H9 (cell line): Measurements from ENCODE around the gene LINC01488. TPM values are rescaled to one million over a fixed set of nuclear protein-coding genes. Genes with fewer than 3 reads are reported as not detected.

Experiments
- DNase-seq: peaks from one replicate; pipeline ENCODE4 v3.0.0-alpha.2; 2017
- H2AFZ ChIP-seq: one replicate; pipeline ENCODE4 v1.6.1; 2013; ENCODE audit warnings: mild to moderate bottlenecking, low read length, control low read depth, moderate library complexity
- H2AK5ac ChIP-seq: 2 replicates; pipeline ENCODE4 v1.6.1; 2013; ENCODE audit warnings: low read length, control low read depth, mixed read lengths; ENCODE audit not compliant: insufficient read length
- H2BK120ac ChIP-seq: one replicate; pipeline ENCODE4 v1.6.1; 2013; ENCODE audit warnings: low read depth, mild to moderate bottlenecking, low read length, control low read depth, inconsistent platforms; ENCODE audit not compliant: poor library complexity, severe bottlenecking
- H2BK12ac ChIP-seq: 2 replicates; pipeline ENCODE4 v1.6.1; 2013; ENCODE audit warnings: low read length, control low read depth, mixed read lengths, low read depth; ENCODE audit not compliant: insufficient read length
- H2BK15ac ChIP-seq: 2 replicates; pipeline ENCODE4 v1.6.1; 2013; ENCODE audit warnings: low read depth, low read length, control low read depth
- H2BK20ac ChIP-seq: one replicate; pipeline ENCODE4 v1.6.1; 2013; ENCODE audit warnings: low read depth, mild to moderate bottlenecking, low read length, control low read depth, inconsistent platforms; ENCODE audit not compliant: poor library complexity, severe bottlenecking
- H2BK5ac ChIP-seq: 2 replicates; pipeline ENCODE4 v1.6.1; 2013; ENCODE audit warnings: low read length, control low read depth, mixed read lengths; ENCODE audit not compliant: insufficient read length
- H3K14ac ChIP-seq: 2 replicates; pipeline ENCODE4 v1.6.1; 2013; ENCODE audit warnings: low read length, control low read depth; ENCODE audit not compliant: insufficient read depth
- H3K18ac ChIP-seq: 2 replicates; pipeline ENCODE4 v1.6.1; 2013; ENCODE audit warnings: low read depth, mild to moderate bottlenecking, mixed read lengths, low read length, control low read depth; ENCODE audit not compliant: insufficient read length
- H3K23ac ChIP-seq: 2 replicates; pipeline ENCODE4 v1.6.1; 2013; ENCODE audit warnings: low read length, control low read depth, mixed read lengths, low read depth; ENCODE audit not compliant: insufficient read length
- H3K23me2 ChIP-seq: 2 replicates; pipeline ENCODE4 v1.6.1; 2013; ENCODE audit warnings: low read depth, mild to moderate bottlenecking, mixed read lengths, low read length, control low read depth; ENCODE audit not compliant: insufficient read length, poor library complexity, severe bottlenecking
- H3K27ac ChIP-seq: 2 replicates; pipeline ENCODE4 v1.5.1; 2013; ENCODE audit warnings: low read length, control low read depth, mixed read lengths, low read depth; ENCODE audit not compliant: insufficient read length
- H3K27me3 ChIP-seq: 2 replicates; pipeline ENCODE4 v1.6.1; 2013; ENCODE audit warnings: low read length, control low read depth, inconsistent platforms; ENCODE audit not compliant: insufficient read depth
- H3K4ac ChIP-seq: 2 replicates; pipeline ENCODE4 v1.6.1; 2013; ENCODE audit warnings: low read depth, mild to moderate bottlenecking, control low read depth, inconsistent platforms, low read length, moderate library complexity
- H3K4me1 ChIP-seq: 2 replicates; pipeline ENCODE4 v1.6.1; 2013; ENCODE audit warnings: low read length, control low read depth, inconsistent platforms; ENCODE audit not compliant: insufficient read depth
- H3K4me2 ChIP-seq: 2 replicates; pipeline ENCODE4 v1.6.1; 2013; ENCODE audit warnings: low read length, control low read depth, mixed read lengths; ENCODE audit not compliant: insufficient read length, insufficient read depth
- H3K56ac ChIP-seq: 2 replicates; pipeline ENCODE4 v1.6.1; 2013; ENCODE audit warnings: low read depth, mild to moderate bottlenecking, mixed read lengths, low read length, control low read depth; ENCODE audit not compliant: insufficient read length
- H3K79me1 ChIP-seq: 2 replicates; pipeline ENCODE4 v1.6.1; 2013; ENCODE audit warnings: low read depth, mild to moderate bottlenecking, moderate library complexity, low read length, control low read depth, inconsistent platforms; ENCODE audit not compliant: insufficient read depth, poor library complexity, severe bottlenecking
- H3K79me2 ChIP-seq: 2 replicates; pipeline ENCODE4 v1.6.1; 2013; ENCODE audit warnings: low read length, control low read depth, inconsistent platforms; ENCODE audit not compliant: insufficient read depth
- H3K9ac ChIP-seq: 2 replicates; pipeline ENCODE4 v1.6.1; 2013; ENCODE audit warnings: low read length, control low read depth, mixed read lengths; ENCODE audit not compliant: insufficient read length; ENCODE audit errors: extremely low read depth
- H3K9me3 ChIP-seq: one replicate; pipeline ENCODE4 v1.6.1; 2013; ENCODE audit warnings: low read depth, low read length, inconsistent platforms; ENCODE audit not compliant: control insufficient read depth
- H3T11ph ChIP-seq: one replicate; pipeline ENCODE4 v1.6.1; 2013; ENCODE audit warnings: mild to moderate bottlenecking, low read length, control low read depth, inconsistent platforms
- H4K20me1 ChIP-seq: one replicate; pipeline ENCODE4 v1.6.1; 2013; ENCODE audit not compliant: control insufficient read depth, insufficient read length, insufficient read depth
- H4K5ac ChIP-seq: 2 replicates; pipeline ENCODE4 v1.6.1; 2013; ENCODE audit warnings: low read depth, mild to moderate bottlenecking, mixed read lengths, low read length, control low read depth; ENCODE audit not compliant: insufficient read length
- H4K8ac ChIP-seq: replicated peaks from 2 replicates; pipeline ENCODE4 v1.6.1; 2013; ENCODE audit warnings: low read length, control low read depth, mixed read lengths, low read depth; ENCODE audit not compliant: insufficient read length
- H4K91ac ChIP-seq: 2 replicates; pipeline ENCODE4 v1.6.1; 2013; ENCODE audit warnings: low read depth, mild to moderate bottlenecking, moderate library complexity, mixed read lengths, low read length, control low read depth; ENCODE audit not compliant: insufficient read length
- H3K27ac Mint-ChIP-seq, 3 experiments: 2 replicates in 2 of 3; 3 replicates in 1 of 3; pipeline ENCODE4 v1.8.0; 2020 to 2021; ENCODE audit warnings: mixed read lengths in 3 of 3, mild to moderate bottlenecking in 1 of 3, moderate library complexity in 1 of 3
- H3K27me3 Mint-ChIP-seq: 2 replicates; pipeline ENCODE4 v1.8.0; 2021; ENCODE audit warnings: low read depth, mild to moderate bottlenecking, moderate library complexity, mixed read lengths
- H3K36me3 Mint-ChIP-seq, 3 experiments: 2 replicates in 2 of 3; 3 replicates in 1 of 3; pipeline ENCODE4 v1.8.0; 2020 to 2021; ENCODE audit warnings: low read depth in 3 of 3, mixed read lengths in 3 of 3; ENCODE audit not compliant: insufficient read depth in 1 of 3
- H3K4me1 Mint-ChIP-seq, 2 experiments: 2 replicates each; pipeline ENCODE4 v1.8.0; 2020; ENCODE audit warnings: mixed read lengths in 2 of 2
- H3K4me3 Mint-ChIP-seq, 2 experiments: 2 replicates in 1 of 2; 3 replicates in 1 of 2; pipeline ENCODE4 v1.8.0; 2020 to 2021; ENCODE audit warnings: mild to moderate bottlenecking in 2 of 2, mixed read lengths in 2 of 2, moderate library complexity in 1 of 2
- H3K9me3 Mint-ChIP-seq, 2 experiments: 2 replicates in 1 of 2; 3 replicates in 1 of 2; pipeline ENCODE4 v1.8.0; 2020; ENCODE audit warnings: mild to moderate bottlenecking in 2 of 2, mixed read lengths in 2 of 2, moderate library complexity in 1 of 2
- CTCF ChIP-seq: fragments of 200-600 bp; sonication (generic); conservative IDR thresholded peaks from 3 replicates; pipeline ENCODE4 v1.8.0; 2021; ENCODE audit warnings: antibody characterized with exemption, mild to moderate bottlenecking
- WGBS: extraction: QIAGEN DNeasy Blood & Tissue Kit; methylation state at CpG from one replicate; pipeline ENCODE4 v1.1.7; 2013; ENCODE audit warnings: missing lambda C conversion rate, low lambda C conversion rate, mixed read lengths; ENCODE audit not compliant: insufficient read length; ENCODE audit errors: extremely low coverage; 5-methylcytosine and 5-hydroxymethylcytosine counted together
- total RNA-seq: library from RNA; stranded (reverse); gene quantifications from 2 replicates; pipeline ENCODE4 v1.2.1, GENCODE V29; 2021

The LINC01488 gene
- total RNA-seq, 1 experiment from 2014 or later = not detected

- H3K4me3 Mint-ChIP-seq = no peak overlapping the region
- H3K56ac ChIP-seq = no peak overlapping the region
- no peak for TF ChIP-seq CTCF
Measured at GRCh38 chr11:69518081-69518950, 36.9 kb downstream of the LINC01488 start.

More at GRCh38 chr11:69518081-69518950, 36.9 kb downstream of the LINC01488 start:
- DNase-seq = no peak
- Histone ChIP-seq H3K23me2 (no peaks in the 10 kb centered on the region), H3K4me1 (peaks cover 11% of the 10 kb centered on the region; the same call in 1 of the 2 replicates), H3K4ac (no peak overlapping the region), H3K9ac (no peak overlapping the region), H3K79me1 (no peaks in the 10 kb centered on the region), H2AK5ac (no peak overlapping the region), H3K4me2 (no peak overlapping the region), H4K91ac (no peak overlapping the region), H2BK120ac (no peak overlapping the region), H2BK15ac (no peak overlapping the region), H4K8ac (no peak overlapping the region), H3T11ph (no peak overlapping the region), H3K23ac (no peak overlapping the region), H3K27me3 (no peaks in the 10 kb centered on the region), H2BK5ac (no peak overlapping the region), H3K79me2 (no peaks in the 10 kb centered on the region), H3K14ac (no peak overlapping the region), H4K20me1 (no peaks in the 10 kb centered on the region), H2BK20ac (no peak overlapping the region), H2BK12ac (no peak overlapping the region), H3K27ac (no peak overlapping the region), H2AFZ (no peak overlapping the region), H4K5ac (no peak overlapping the region), H3K18ac (no peak overlapping the region), H3K9me3 (no peaks in the 10 kb centered on the region)
- peaks cover 13 to 36% (median 13%) of the 10 kb centered on the region in 3 experiments for H3K36me3 Mint-ChIP-seq
- peaks cover 27 to 33% of the 10 kb centered on the region in 2 experiments for H3K4me1 Mint-ChIP-seq
- H3K9me3 Mint-ChIP-seq = peaks cover 24 to 30% of the 10 kb centered on the region in 2 experiments
- H3K27me3 Mint-ChIP-seq = peaks cover 30% of the 10 kb centered on the region
- no peak overlapping the region; a peak in 1 of 7 replicates for H3K27ac Mint-ChIP-seq
- no CpG with 5 or more reads among the region's 5 CpGs for WGBS
